Suppressor macrophage treated with lipopolysaccharide for 1 hour (primary cell): Measurements from ENCODE around the gene CEACAM16.
"Not testable (repeated sequence)": the region's sequence is repeated elsewhere in the genome, so short reads cannot be mapped to it uniquely, and the experiment has no call there.

Experiments
- DNase-seq, 3 donors: peaks; one replicate each; pipeline ENCODE4 v3.0.0-alpha.2; 2020 to 2022

The CEACAM16 gene

DNA sequence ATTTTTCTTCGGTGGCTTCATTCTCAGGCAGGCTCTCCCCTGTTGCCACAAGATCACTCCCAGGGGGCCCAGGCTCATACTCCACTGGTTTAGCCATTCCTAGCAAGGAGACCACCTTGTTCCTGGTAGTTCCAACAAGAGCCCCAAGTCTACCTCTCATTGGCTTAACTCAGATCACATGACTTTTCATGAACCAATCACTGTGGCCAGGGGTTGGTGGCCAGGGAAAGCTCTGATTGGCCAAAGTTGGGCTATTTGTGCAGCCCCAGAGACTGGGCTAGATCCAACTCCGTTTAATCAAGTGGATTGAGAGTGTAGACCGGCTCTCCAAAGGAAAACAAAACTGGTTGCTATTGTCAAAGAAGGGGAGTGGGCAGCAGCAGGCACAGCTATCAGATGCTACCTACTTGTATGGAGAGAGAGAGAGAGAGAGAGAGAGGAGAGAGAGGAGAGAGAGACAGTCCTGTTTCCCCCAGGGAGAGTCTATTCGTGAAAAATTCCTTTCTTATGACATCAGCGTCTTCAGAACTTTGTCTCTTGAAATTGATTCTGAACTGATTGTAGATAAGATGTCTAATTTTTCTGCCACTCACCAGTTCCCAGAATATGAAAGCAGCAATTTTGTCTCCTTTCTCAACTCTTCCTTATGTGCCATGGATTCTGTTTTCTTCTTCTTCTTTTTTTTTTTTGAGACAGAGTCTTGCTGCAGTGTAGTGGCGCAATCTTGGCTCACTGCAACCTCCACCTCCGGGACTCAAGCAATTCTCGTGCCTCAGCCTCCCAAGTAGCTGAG, 21.7 kb upstream of the CEACAM16 start:
- peak in 1 of 3 donors; percentile 23 for DNase-seq

DNA sequence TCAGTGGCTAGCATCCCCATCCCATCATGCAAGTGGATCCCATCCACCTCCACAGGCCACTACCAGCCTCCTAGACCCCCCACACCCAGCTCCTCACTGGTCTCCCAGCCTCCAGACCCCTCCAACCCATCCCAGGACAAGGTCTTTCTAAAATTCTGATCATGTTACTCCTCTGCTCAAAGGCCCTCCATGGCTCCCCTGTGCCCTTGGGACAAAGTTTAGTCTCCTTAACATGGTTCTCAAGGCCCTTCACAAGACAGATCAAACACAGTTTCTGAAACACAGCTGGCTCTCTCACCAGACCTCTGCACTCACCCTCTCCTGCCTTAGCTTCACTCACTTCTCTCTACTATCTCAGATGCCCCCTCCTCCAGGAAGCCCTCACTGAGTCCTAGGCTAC, 18.4 kb upstream of the CEACAM16 start:
- DNase-seq = no peak

DNA sequence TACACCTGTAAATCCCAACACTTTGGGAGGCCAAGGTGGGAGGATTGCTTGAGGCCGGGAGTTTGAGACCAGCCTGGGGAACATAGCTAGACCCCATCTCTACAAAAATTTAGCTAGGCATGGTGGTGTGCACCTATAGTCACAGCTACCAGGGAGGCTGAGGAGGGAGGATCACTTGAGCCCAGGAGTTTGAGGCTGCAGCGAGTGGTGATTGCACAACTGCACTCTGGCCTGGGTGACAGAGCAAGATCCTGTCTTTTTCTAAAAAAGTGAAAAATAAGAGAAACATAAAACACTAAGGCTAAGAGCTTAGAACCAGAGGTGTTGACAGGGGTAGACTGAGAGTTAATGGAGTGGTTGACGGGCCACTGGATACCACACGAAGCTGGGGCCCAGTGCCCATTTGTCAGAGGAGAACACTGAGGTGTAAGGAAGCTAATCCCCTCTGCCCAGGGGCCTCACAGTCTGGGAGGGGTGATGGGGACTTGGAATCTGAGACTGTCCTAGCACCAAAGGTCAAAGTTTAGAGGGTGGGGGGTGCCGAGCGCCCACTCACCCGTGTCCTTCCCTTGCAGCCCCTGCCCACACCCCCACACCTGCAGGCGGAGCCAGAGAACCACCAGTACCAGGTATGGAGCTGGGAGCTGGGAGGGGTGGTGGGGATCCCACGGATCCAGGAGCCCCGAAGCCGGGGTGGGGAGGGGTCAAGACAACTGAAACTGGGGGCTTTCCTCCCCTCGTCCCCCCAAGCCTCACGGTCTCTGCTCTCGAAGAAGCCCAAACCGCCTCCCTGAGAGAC, 16.8 kb upstream of the CEACAM16 start:
- no peak for DNase-seq

DNA sequence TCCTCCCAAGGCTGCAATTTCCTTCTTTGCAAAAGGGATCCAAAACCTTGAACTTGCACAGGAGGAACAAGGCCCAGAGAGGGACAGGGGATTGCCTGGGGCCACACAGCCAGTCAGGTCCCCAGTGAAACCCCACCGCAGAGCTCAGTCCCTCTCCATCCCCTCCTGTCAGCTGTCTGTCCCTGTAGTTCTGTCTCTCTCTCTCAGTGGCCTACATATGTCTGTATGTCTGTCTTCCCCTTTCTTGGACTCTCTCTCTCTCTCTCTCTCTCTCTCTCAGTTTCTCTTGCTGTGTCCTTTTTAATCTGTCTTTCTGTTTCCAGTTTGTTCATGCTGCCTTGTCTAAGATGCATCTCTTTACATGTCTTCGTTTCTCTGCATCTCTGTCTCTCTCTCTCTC, 16.1 kb upstream of the CEACAM16 start:
- peak in 1 of 3 donors; percentile 31 for DNase-seq

GRCh38 chr19:44683434-44684210, 15.3 kb upstream of the CEACAM16 start:
- peak in 1 of 3 donors; percentile 25 for DNase-seq

GRCh38 chr19:44684396-44684795, 14.6 kb upstream of the CEACAM16 start:
- not testable (repeated sequence) for DNase-seq

- peak; percentile 85 to 89 (median 86) for DNase-seq
These were observed 13.8 kb upstream of the CEACAM16 start for GRCh38 chr19:44684892-44685863.

GRCh38 chr19:44685877-44686276, 13.1 kb upstream of the CEACAM16 start:
- DNase-seq = peak; percentile 86 to 94 (median 90)

GRCh38 chr19:44686896-44687295, 12.1 kb upstream of the CEACAM16 start:
- no peak for DNase-seq

GRCh38 chr19:44687888-44688287, 11.1 kb upstream of the CEACAM16 start:
- peak; percentile 61 to 65 (median 61) for DNase-seq

GRCh38 chr19:44689290-44690130, 9.4 kb upstream of the CEACAM16 start:
- peak; percentile 71 to 87 (median 79) for DNase-seq

DNA sequence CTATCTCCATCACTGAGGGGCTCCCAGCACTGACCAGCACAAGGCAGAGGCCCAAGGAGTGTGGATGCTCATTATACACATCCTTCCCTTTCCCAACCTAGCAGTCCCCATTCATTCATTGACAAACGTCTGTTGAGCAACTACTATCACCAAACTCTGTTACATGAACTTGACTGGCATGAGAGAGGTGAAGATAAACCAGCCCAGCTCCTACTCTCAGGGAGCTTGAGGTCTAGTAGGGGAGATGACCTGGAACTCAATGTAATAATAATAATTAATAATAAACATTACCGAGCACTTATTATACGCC, 8.9 kb upstream of the CEACAM16 start:
- no peak for DNase-seq

- peak; percentile 20 to 31 (median 30) for DNase-seq
These were observed 6.6 kb upstream of the CEACAM16 start for GRCh38 chr19:44692379-44692721.

GRCh38 chr19:44694184-44694579, 4.8 kb upstream of the CEACAM16 start:
- peak in 2 of 3 donors; percentile 38 to 41 for DNase-seq

GRCh38 chr19:44696939-44697669, 1.8 kb upstream of the CEACAM16 start:
- DNase-seq = no peak

DNA sequence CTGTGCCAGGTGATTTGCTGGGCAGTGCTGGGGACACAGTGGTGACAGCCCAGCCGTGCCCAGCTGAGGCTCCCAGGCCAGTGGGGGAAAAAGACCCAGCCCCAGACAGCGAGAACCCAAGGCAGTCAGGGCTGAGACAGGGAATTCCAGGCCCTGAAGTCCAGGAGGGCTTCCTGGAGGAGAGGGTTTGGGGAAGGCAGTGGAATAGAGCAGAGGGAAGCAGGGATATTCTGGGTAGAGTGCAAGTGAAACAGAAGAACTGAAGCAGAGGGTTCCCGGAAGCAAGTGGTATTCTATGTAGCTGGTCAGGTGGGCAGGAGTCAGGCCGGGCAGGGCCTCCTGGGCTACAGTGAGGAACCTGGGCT, 1.3 kb upstream of the CEACAM16 start:
- DNase-seq = no peak

DNA sequence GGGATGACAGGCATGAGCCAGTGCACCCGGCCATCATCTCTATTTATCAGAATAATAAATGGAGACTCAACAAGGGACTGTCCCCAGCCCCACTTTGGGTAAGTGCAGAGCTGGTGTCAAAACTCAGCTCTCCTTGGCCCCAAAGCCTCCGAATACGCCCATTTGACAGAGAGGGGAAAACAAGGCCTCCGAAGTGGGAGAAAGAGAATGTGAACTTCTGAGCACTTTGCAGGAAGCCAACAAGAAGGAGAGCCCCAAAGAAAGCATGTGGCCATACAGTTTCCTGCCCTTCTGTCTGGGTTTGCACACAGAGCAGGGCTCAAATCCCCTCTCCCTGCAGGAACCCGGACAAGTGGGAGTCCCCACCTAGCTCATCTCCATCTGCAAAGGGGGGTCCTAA, 1.6 kb downstream of the CEACAM16 start:
- no peak for DNase-seq

DNA sequence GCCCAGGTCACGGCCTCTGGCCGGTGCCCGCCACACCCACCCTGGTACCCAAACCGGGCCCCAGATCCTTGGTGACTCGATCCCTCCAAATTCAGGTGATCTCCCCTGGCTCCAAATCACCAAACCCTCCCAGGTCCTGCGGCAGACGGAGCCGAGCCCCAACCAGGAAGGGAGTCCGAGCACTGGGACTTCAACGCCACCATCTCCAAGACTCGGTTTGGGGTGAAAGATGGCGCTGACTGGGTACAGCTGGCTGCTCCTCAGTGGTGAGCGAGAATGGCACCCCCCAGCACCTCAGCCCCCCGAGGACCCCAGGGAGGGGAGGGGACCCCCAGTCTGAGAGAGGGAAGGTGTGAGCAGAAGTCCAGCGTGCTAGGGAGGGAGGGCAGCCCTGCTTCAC, 2.3 kb downstream of the CEACAM16 start:
- DNase-seq = no peak

- no peak for DNase-seq
These were observed 3.7 kb downstream of the CEACAM16 start for GRCh38 chr19:44702551-44703176.
